Testis (tissue), 3 donors: ENCODE results near the gene PROK1. TPM values are rescaled to one million over a fixed set of nuclear protein-coding genes. Genes with fewer than 3 reads are reported as not detected.

Experiments used
- DNase-seq: peaks from one replicate; pipeline ENCODE4 v3.0.0-alpha.2; 2019
- H3K27ac ChIP-seq, 2 donors: fragments of 200-600 bp; sonication (generic); one replicate each; pipeline ENCODE4 v1.5.1; 2019
- H3K27me3 ChIP-seq: fragments of 200-600 bp; sonication (generic); one replicate; pipeline ENCODE4 v1.5.1; 2019
- H3K36me3 ChIP-seq: fragments of 200-600 bp; sonication (generic); one replicate; pipeline ENCODE4 v1.5.1; 2017; ENCODE audit warnings: low read depth; ENCODE audit errors: missing control alignments
- H3K4me1 ChIP-seq: fragments of 200-600 bp; sonication (generic); one replicate; pipeline ENCODE4 v1.5.1; 2019
- H3K4me3 ChIP-seq, 2 donors: fragments of 200-600 bp; sonication (generic); one replicate each; pipeline ENCODE4 v1.5.1; 2017 to 2019
- H3K9me3 ChIP-seq: fragments of 200-600 bp; sonication (generic); one replicate; pipeline ENCODE4 v1.5.1; 2017
- POLR2A ChIP-seq: fragments of 450-650 bp; IDR thresholded peaks from one replicate; pipeline ENCODE4 v1.6.1; 2017; ENCODE audit warnings: antibody characterized with exemption, mild to moderate bottlenecking, moderate library complexity
- WGBS, 2 donors: methylation state at CpG; one replicate each; pipeline ENCODE4 v1.1.5; 2018; 5-methylcytosine and 5-hydroxymethylcytosine counted together
- intact Hi-C: fragments of 100-400 bp; cut with DNase I; formaldehyde crosslinking; loops from one replicate; pipeline ENCODE4 v1.15.1; 2023; ENCODE audit warnings: low total_unique reads
- polyA plus RNA-seq: library from polyadenylated mRNA; stranded (reverse); fragments of 350-450 nt; fragmentation: Illumina TruSeq; extraction: RNeasy Lipid Tissue Mini Kit (QIAGEN cat#74804); gene quantifications from one replicate; pipeline ENCODE4 v1.2.3, GENCODE V29; 2014; ENCODE audit warnings: low read depth, low replicate concordance; ENCODE audit not compliant: insufficient read depth
- total RNA-seq, 2 donors: library from RNA; depleted of rRNA; stranded (reverse); fragments of >200 nt; gene quantifications; one replicate each; pipeline ENCODE4 v1.2.3, GENCODE V29; 2016
- TF ChIP-seq, protein P1 (sequence below), 3 experiments: fragments of 450-650 bp in 2 of 3; fragments of 200-600 bp in 1 of 3; sonication (generic) in 1 of 3; IDR thresholded peaks; one replicate each; pipeline ENCODE4 v1.5.1; 2016 to 2019; ENCODE audit warnings: antibody characterized with exemption in 3 of 3, mild to moderate bottlenecking in 2 of 3, moderate library complexity in 1 of 3

The PROK1 gene
- total and polyA plus RNA-seq, 3 donors from 2014 or later: 50.4 to 85.5 (median 70.6) TPM

DNA sequence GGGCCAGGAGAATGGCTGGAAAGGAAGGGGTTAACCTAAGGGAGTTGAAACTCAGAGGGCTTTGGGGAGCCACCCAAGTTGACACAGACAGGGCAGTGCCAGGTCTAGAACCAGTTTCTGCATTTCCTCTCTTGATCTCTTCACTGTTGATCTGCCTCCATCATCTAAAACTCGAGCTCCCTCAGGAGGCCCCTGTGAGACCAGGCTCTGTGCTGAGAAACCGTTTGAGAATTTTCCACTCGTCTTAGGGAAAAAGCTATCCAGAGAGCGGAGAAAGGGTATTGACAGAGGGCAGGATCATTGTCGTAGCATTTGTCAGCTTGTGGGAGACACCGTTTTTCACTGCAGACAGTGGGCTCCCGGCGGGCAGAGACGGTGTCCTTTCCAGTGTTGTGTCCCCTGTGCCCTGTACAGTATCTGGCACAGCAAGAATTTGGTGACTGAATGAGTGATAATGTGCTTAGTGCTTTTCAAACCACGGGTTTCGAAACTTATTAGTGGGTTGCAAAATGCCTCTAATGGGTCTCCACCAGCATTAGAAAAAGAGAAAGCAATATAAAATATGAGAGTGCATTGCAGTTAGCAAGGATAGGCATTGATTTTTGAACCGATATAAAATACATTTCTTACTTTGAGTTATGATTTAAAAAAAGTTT, 31.1 kb downstream of the PROK1 start:
- Histone ChIP-seq H3K36me3 (no peaks in the 10 kb centered on the region), H3K9me3 (no peaks in the 10 kb centered on the region), H3K27me3 (no peaks in the 10 kb centered on the region), H3K4me1 (peaks cover 33% of the 10 kb centered on the region), H3K27ac (peak overlapping the region in 1 of 2 donors; percentile 68), H3K4me3 (no peak overlapping the region)
- no peak for DNase-seq
- WGBS, 2 donors: 42 to 51% methylated on average over 9 to 12 of the region's 12 CpGs
- intact Hi-C loops: no loop called here
- no peak for TF ChIP-seq POLR2A
- TF ChIP-seq, protein P1, sequence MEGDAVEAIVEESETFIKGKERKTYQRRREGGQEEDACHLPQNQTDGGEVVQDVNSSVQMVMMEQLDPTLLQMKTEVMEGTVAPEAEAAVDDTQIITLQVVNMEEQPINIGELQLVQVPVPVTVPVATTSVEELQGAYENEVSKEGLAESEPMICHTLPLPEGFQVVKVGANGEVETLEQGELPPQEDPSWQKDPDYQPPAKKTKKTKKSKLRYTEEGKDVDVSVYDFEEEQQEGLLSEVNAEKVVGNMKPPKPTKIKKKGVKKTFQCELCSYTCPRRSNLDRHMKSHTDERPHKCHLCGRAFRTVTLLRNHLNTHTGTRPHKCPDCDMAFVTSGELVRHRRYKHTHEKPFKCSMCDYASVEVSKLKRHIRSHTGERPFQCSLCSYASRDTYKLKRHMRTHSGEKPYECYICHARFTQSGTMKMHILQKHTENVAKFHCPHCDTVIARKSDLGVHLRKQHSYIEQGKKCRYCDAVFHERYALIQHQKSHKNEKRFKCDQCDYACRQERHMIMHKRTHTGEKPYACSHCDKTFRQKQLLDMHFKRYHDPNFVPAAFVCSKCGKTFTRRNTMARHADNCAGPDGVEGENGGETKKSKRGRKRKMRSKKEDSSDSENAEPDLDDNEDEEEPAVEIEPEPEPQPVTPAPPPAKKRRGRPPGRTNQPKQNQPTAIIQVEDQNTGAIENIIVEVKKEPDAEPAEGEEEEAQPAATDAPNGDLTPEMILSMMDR (IDR thresholded peaks at IDR 0.05): no peak

DNA sequence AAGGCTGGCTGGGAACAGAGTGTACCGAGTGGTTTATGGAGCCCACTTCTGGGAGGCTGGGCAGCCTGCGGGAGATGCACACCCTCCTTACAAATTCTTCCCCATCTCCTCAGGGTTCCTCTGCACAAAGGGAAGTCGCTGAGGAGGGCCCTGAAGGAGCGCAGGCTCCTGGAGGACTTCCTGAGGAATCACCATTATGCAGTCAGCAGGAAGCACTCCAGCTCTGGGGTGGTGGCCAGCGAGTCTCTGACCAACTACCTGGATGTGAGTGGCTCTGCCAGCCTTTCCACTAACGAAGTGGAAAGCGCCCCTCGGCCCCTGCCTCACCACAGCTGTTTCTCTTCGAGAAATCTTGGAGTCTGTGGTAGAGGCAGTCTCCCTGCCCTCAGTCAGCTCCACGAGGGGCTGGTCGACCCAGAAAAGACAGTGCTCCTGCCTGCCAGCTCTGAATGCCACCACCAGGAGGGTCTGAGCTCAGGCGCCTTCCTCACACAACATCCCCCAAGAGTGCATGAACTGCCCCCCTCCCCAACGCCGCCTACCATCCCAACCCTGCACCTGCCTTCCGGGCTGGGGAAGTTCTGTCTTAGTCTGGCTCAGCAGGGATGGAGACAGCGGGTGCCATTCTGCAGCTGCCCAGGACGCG, 31.8 kb downstream of the PROK1 start:
- Histone ChIP-seq H3K27ac (peak overlapping the region in 1 of 2 donors; percentile 68), H3K9me3 (no peaks in the 10 kb centered on the region), H3K4me1 (peaks cover 29% of the 10 kb centered on the region), H3K27me3 (no peaks in the 10 kb centered on the region), H3K4me3 (no peak overlapping the region), H3K36me3 (no peaks in the 10 kb centered on the region)
- no peak for DNase-seq
- TF ChIP-seq POLR2A: no peak
- TF ChIP-seq, protein P1 (IDR thresholded peaks at IDR 0.05): no peak
- WGBS, 2 donors: 60 to 68% methylated on average over 14 to 18 of the region's 18 CpGs
- intact Hi-C loops: no loop called here

DNA sequence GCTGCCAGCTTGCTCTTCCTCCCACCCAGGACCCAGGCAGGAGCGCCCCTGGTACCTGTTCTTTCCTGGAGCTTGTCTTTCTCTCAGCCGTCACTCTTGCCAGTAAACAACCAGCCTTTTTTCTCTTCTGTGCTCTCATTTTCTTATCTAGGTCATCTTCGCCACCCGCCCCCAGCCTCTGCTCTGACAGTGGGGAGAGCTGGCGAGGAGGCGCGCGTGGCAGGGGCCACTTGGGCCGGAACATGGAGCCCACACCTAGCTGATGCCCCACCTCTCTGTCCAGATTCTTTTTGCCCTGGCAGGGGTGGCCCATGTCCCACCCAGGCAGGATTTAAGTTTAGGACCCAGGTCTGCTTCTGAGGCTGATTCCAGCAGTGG, 32.3 kb downstream of the PROK1 start:
- H3K4me3 ChIP-seq: no peak overlapping the region
- DNase-seq: no peak
- H3K4me1 ChIP-seq: peaks cover 25% of the 10 kb centered on the region
- intact Hi-C loops: no loop called here
- WGBS, 2 donors: 65 to 81% methylated on average over 9 of the region's 9 CpGs
- H3K27ac ChIP-seq: no peak overlapping the region
- no peaks in the 10 kb centered on the region for H3K9me3 ChIP-seq
- TF ChIP-seq, protein P1 (IDR thresholded peaks at IDR 0.05): no peak
- TF ChIP-seq POLR2A: no peak
- H3K27me3 ChIP-seq: no peaks in the 10 kb centered on the region
- no peaks in the 10 kb centered on the region for H3K36me3 ChIP-seq

DNA sequence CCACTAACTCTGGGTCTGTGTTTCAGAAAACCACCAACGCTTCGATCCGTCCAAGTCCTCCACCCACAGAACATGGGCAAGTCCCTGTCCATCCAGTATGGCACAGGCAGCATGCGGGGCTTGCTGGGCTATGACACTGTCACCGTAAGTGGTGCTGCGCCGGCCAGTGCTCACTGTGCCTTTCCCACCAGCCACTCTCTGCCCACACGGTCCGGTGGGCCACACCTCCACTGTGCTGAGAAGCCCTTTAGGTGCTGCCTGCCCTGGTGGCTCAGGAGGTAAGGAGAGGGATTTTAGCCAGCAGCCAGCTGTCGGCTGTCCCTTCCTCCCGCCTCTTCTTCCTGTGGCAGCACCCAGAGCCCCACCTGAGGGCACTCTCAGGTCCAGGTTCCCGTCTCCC, 33.9 kb downstream of the PROK1 start:
- WGBS, 2 donors: 91 to 95% methylated on average over 12 of the region's 12 CpGs
- Histone ChIP-seq H3K27ac (no peak overlapping the region), H3K36me3 (no peaks in the 10 kb centered on the region), H3K4me3 (no peak overlapping the region), H3K4me1 (peaks cover 15% of the 10 kb centered on the region), H3K9me3 (no peaks in the 10 kb centered on the region), H3K27me3 (no peaks in the 10 kb centered on the region)
- TF ChIP-seq, protein P1 (IDR thresholded peaks at IDR 0.05): no peak
- TF ChIP-seq POLR2A: no peak
- intact Hi-C loops: no loop called here
- no peak for DNase-seq

DNA sequence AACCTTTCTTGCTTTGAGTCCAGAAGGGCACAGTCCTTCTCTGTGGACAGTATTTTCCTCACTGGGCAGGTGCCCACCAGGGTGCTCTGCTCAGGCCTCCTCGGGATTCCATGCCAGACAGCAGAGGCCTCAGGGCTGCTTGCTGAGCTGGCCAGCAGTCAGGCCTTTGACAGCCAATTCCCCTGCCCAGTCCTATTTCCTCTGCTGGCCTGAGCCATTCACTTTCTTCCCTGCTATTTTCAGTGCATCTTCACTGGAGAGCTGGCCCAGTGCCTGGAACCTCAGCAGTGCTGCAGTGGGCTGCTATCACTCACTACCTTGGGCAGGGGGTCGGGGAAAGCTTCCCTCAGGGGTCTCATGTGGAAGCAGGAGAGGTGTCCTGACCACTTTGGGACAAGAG, 34.8 kb downstream of the PROK1 start:
- H3K4me1 ChIP-seq: peaks cover 15% of the 10 kb centered on the region
- no peaks in the 10 kb centered on the region for H3K9me3 ChIP-seq
- no peak overlapping the region for H3K27ac ChIP-seq
- intact Hi-C loops: no loop called here
- no peaks in the 10 kb centered on the region for H3K36me3 ChIP-seq
- H3K4me3 ChIP-seq: no peak overlapping the region
- no peak for DNase-seq
- no peaks in the 10 kb centered on the region for H3K27me3 ChIP-seq
- WGBS, 2 donors: 43 to 49% methylated on average over 1 to 2 of the region's 2 CpGs
- no peak for TF ChIP-seq POLR2A
- TF ChIP-seq, protein P1 (IDR thresholded peaks at IDR 0.05): no peak
